ENCODE measurements around the gene PGLYRP4. TPM values are rescaled to one million over a fixed set of nuclear protein-coding genes. Genes with fewer than 3 reads are reported as not detected.

The PGLYRP4 gene
- total RNA-seq, 6 experiments from 2014 or later, result not detected

DNA sequence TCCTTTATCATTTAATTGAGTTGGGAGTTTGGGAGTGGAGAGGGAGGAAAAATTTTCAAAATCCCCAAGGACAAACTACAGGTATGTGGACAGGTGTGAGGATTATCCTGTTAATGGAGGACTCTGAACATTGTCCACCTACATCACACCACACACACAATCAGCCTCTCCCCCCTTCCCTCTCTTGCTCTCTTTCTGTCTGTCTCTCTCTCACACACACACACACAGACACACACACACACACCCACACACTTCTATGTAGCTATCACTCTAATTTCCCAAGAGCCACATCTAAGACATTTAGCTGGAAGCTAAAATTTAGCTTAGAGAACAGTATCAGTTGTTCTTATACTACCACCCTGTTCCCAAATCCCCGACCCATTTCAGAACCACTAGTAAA lies 40.8 kb upstream of the PGLYRP4 start:
- Histone ChIP-seq H3K36me3 (no peaks in the 10 kb centered on the region), H3K4me1 (no peaks in the 10 kb centered on the region), H3K9me3 (no peaks in the 10 kb centered on the region), H3K27me3 (no peaks in the 10 kb centered on the region), H3K27ac (no peak overlapping the region), H3K4me3 (no peak overlapping the region)
- no peak for ATAC-seq
- no peak for DNase-seq
- 63% methylated on average over 1 of the region's 1 CpG for WGBS (ENCODE audit: insufficient coverage, low coverage, low lambda C conversion rate, missing lambda C conversion rate)
- intact Hi-C loops (cut with DNase I), result no loop called here
- TF ChIP-seq, protein P1, sequence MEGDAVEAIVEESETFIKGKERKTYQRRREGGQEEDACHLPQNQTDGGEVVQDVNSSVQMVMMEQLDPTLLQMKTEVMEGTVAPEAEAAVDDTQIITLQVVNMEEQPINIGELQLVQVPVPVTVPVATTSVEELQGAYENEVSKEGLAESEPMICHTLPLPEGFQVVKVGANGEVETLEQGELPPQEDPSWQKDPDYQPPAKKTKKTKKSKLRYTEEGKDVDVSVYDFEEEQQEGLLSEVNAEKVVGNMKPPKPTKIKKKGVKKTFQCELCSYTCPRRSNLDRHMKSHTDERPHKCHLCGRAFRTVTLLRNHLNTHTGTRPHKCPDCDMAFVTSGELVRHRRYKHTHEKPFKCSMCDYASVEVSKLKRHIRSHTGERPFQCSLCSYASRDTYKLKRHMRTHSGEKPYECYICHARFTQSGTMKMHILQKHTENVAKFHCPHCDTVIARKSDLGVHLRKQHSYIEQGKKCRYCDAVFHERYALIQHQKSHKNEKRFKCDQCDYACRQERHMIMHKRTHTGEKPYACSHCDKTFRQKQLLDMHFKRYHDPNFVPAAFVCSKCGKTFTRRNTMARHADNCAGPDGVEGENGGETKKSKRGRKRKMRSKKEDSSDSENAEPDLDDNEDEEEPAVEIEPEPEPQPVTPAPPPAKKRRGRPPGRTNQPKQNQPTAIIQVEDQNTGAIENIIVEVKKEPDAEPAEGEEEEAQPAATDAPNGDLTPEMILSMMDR (IDR thresholded peaks at IDR 0.05), result no peak
- TF ChIP-seq POLR2A (IDR thresholded peaks at IDR 0.05), result no peak

DNA sequence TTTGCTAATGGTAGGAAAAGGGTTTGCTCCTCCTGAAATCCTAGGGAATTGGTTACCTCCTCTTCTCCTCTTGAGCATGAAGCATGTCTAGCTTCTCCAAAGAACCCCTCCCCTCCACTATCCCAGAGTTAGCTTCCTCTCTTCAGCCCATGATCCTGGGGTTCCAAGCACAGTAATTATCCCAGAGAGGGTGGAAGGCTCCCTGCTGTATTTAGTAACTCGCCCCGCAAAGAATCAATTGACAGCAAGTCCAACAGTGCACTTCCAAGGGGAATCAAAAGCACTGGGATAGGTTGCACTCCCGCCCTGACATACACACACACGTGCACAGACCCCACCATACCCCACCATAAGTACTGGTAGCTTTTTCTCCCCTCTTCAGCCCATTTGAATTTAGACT lies 39.1 kb upstream of the PGLYRP4 start:
- H3K9me3 ChIP-seq, result no peaks in the 10 kb centered on the region
- no peaks in the 10 kb centered on the region for H3K4me1 ChIP-seq
- no peak overlapping the region for H3K27ac ChIP-seq
- DNase-seq (no peak), ATAC-seq (no peak)
- no peak for TF ChIP-seq POLR2A (IDR thresholded peaks at IDR 0.05)
- TF ChIP-seq, protein P1 (IDR thresholded peaks at IDR 0.05), result no peak
- H3K4me3 ChIP-seq, result no peak overlapping the region
- no peaks in the 10 kb centered on the region for H3K27me3 ChIP-seq
- no peaks in the 10 kb centered on the region for H3K36me3 ChIP-seq
- WGBS (ENCODE audit: insufficient coverage, low coverage, low lambda C conversion rate, missing lambda C conversion rate), result 71% methylated on average over 4 of the region's 4 CpGs
- intact Hi-C loops (cut with DNase I), result no loop called here

DNA sequence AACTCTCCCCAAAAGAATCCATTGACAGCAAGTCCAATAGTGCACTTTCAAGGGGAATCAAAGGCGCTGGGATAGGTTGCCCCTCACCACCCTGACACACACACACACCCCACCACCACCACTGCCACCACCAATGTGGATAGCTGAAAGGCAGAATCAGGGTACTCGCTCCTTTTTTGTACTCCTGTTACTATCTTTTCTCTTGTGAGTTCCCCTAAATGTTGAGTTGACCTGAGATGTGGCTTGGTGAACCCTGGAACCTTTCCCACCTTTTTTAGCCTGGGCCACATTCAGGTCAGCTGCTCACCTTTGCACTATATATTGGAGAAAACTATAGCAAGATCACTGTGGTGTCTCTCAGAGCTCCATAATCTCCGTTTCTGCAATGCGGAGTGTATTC lies 38.4 kb upstream of the PGLYRP4 start:
- H3K4me3 ChIP-seq, result no peak overlapping the region
- no peaks in the 10 kb centered on the region for H3K36me3 ChIP-seq
- H3K27ac ChIP-seq, result no peak overlapping the region
- 56% methylated on average over 4 of the region's 4 CpGs for WGBS (ENCODE audit: insufficient coverage, low coverage, low lambda C conversion rate, missing lambda C conversion rate)
- ATAC-seq (no peak), DNase-seq (no peak)
- H3K4me1 ChIP-seq, result no peaks in the 10 kb centered on the region
- TF ChIP-seq, protein P1 (IDR thresholded peaks at IDR 0.05), result no peak
- TF ChIP-seq POLR2A (IDR thresholded peaks at IDR 0.05), result no peak
- H3K27me3 ChIP-seq, result no peaks in the 10 kb centered on the region
- no peaks in the 10 kb centered on the region for H3K9me3 ChIP-seq
- intact Hi-C loops (cut with DNase I), result no loop called here

DNA sequence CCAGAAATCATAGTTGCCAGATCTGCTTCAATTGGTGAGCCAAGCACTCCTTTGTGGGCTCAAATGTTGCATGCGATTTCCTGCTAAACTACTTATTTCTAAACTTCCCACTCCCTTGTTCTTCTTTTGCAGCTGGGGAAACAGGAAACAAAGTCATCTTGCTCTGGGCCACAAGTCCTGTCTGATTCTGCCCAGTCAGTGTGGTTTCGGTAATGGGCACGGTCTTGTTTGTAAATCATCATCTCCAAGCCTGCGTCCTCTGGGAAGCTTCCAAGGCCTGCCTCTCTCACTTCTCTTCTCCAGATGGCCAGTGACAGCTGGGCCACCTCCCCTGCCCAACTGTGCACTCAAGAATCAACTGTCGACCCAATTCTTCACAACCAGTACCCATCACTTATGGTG lies 37.9 kb upstream of the PGLYRP4 start:
- H3K9me3 ChIP-seq, result no peaks in the 10 kb centered on the region
- H3K4me1 ChIP-seq, result no peaks in the 10 kb centered on the region
- TF ChIP-seq, protein P1 (IDR thresholded peaks at IDR 0.05), result no peak
- no peak for TF ChIP-seq POLR2A (IDR thresholded peaks at IDR 0.05)
- 36% methylated on average over 4 of the region's 5 CpGs for WGBS (ENCODE audit: insufficient coverage, low coverage, low lambda C conversion rate, missing lambda C conversion rate)
- intact Hi-C loops (cut with DNase I), result no loop called here
- H3K27ac ChIP-seq, result no peak overlapping the region
- DNase-seq (peak in 1 of 3 donors; percentile 59), ATAC-seq (peak; percentile 42 to 59 (median 54))
- no peaks in the 10 kb centered on the region for H3K36me3 ChIP-seq
- H3K27me3 ChIP-seq, result no peaks in the 10 kb centered on the region
- H3K4me3 ChIP-seq, result no peak overlapping the region

Measured in right lobe of liver (tissue), 6 donors.